IMR-90 (cell line): Measurements from ENCODE around the gene MRPL30. TPM values are rescaled to one million over a fixed set of nuclear protein-coding genes. Genes with fewer than 3 reads are reported as not detected.

Source experiments
- microRNA-seq, 2 experiments: library from miRNA; stranded (forward) in 1 of 2; unstranded in 1 of 2; fragments of 10-50 nt in 1 of 2; fragments of <30 nt in 1 of 2; gene quantifications in 1 of 2; microRNA quantifications in 1 of 2; one replicate each; pipeline versions ENCODE3 to v1.1.0; 2013 to 2020; ENCODE audit not compliant: insufficient read depth in 1 of 2, insufficient read length in 1 of 2, unreplicated experiment in 1 of 2
- polyA plus RNA-seq, 3 experiments: library from polyadenylated mRNA; depleted of rRNA; stranded (reverse); fragments of >200 nt; gene quantifications; 2 replicates each; pipeline ENCODE4 v1.2.3, GENCODE V29; 2012; ENCODE audit warnings: low replicate concordance in 1 of 3
- small RNA-seq, 5 experiments: library from RNA; depleted of rRNA; stranded (forward); fragments of <200 nt; gene quantifications; one replicate each; pipeline ENCODE3, GENCODE V24; 2012
- total RNA-seq: library from RNA; depleted of rRNA; stranded (reverse); fragments of >200 nt; gene quantifications from 2 replicates; pipeline ENCODE4 v1.2.3, GENCODE V29; 2012; rRNA removed

MRPL30 gene
- total and polyA plus RNA-seq, 2 of the 4 experiments (the other 2 are of a cell fraction) = 18.7 to 34.8 TPM

Small RNAs within 50 kb of the gene (microRNA-seq; reads per million reads assigned to microRNA genes)
- not detected for gene AC092587.1 (ENCODE audit: insufficient read depth, insufficient read length)

Small RNAs within 50 kb of the gene (small RNA-seq; reads per million reads assigned to genes)
- 0 reads per million in 5 experiments for gene AC092587.1

Other genes with a start within 250 kb of the MRPL30 start
- not detected in 2 replicates for gene CRACDL, start 245.0 kb upstream of the MRPL30 start, total RNA-seq
- gene CRACDL, start 245.0 kb upstream of the MRPL30 start, polyA plus RNA-seq (2012; rRNA removed) = not detected in 2 replicates
- under 0.01 TPM in 1 of 2 replicates, not detected in the other for gene C2orf15, start 39.5 kb upstream of the MRPL30 start, total RNA-seq
- not detected in 2 replicates for gene C2orf15, start 39.5 kb upstream of the MRPL30 start, polyA plus RNA-seq (2012; rRNA removed)
- gene TSGA10, start 26.2 kb upstream of the MRPL30 start, total RNA-seq = 0.54 and 1.1 TPM in 2 replicates
- 0.22 and 0.32 TPM in 2 replicates for gene TSGA10, start 26.2 kb upstream of the MRPL30 start, polyA plus RNA-seq (2012; rRNA removed)
- 3.2 and 4.2 TPM in 2 replicates for gene LIPT1, start 26.2 kb upstream of the MRPL30 start, total RNA-seq
- gene LIPT1, start 26.2 kb upstream of the MRPL30 start, polyA plus RNA-seq (2012; rRNA removed) = 2.6 and 3.5 TPM in 2 replicates
- 4.3 and 19.4 TPM in 2 replicates for gene MITD1, start 126 bp upstream of the MRPL30 start, total RNA-seq
- 14.5 and 18.7 TPM in 2 replicates for gene MITD1, start 126 bp upstream of the MRPL30 start, polyA plus RNA-seq (2012; rRNA removed)
- gene LYG2, start 74.5 kb downstream of the MRPL30 start, total RNA-seq = not detected in 2 replicates
- not detected in 2 replicates for gene LYG2, start 74.5 kb downstream of the MRPL30 start, polyA plus RNA-seq (2012; rRNA removed)
- gene LYG1, start 120.0 kb downstream of the MRPL30 start, total RNA-seq = not detected in 2 replicates
- 0.92 and 1.2 TPM in 2 replicates for gene LYG1, start 120.0 kb downstream of the MRPL30 start, polyA plus RNA-seq (2012; rRNA removed)
- 55.4 and 71.7 TPM in 2 replicates for gene TXNDC9, start 155.1 kb downstream of the MRPL30 start, total RNA-seq
- 28.9 and 33.9 TPM in 2 replicates for gene TXNDC9, start 155.1 kb downstream of the MRPL30 start, polyA plus RNA-seq (2012; rRNA removed)
- 19.7 and 26.9 TPM in 2 replicates for gene EIF5B, start 156.2 kb downstream of the MRPL30 start, total RNA-seq
- gene EIF5B, start 156.2 kb downstream of the MRPL30 start, polyA plus RNA-seq (2012; rRNA removed) = 15.7 and 21.8 TPM in 2 replicates